Neural crest cell (in vitro differentiated cells): ENCODE results near the gene MPRIP. TPM values are rescaled to one million over a fixed set of nuclear protein-coding genes. Genes with fewer than 3 reads are reported as not detected.
A peak's percentile ranks its signal among the peaks of the same experiment; 100 is the strongest.
"Not testable (repeated sequence)": the region's sequence is repeated elsewhere in the genome, so short reads cannot be mapped to it uniquely, and the experiment has no call there.

ENCODE experiments used
- DNase-seq: peaks from one replicate; pipeline ENCODE4 v3.0.0; 2021; ENCODE audit warnings: low read depth, mixed read lengths, low spot score
- H3K27ac Mint-ChIP-seq: one replicate; pipeline ENCODE4 v1.8.0; 2021; ENCODE audit warnings: mild to moderate bottlenecking, mixed read lengths; ENCODE audit not compliant: unreplicated experiment
- H3K27me3 Mint-ChIP-seq: 2 replicates; pipeline ENCODE4 v1.8.0; 2021; ENCODE audit warnings: low read depth, mild to moderate bottlenecking, mixed read lengths
- H3K36me3 Mint-ChIP-seq: 2 replicates; pipeline ENCODE4 v1.8.0; 2021; ENCODE audit warnings: low read depth, mild to moderate bottlenecking, mixed read lengths
- H3K4me1 Mint-ChIP-seq: 2 replicates; pipeline ENCODE4 v1.8.0; 2021; ENCODE audit warnings: mixed read lengths
- H3K4me3 Mint-ChIP-seq: one replicate; pipeline ENCODE4 v1.8.0; 2021; ENCODE audit warnings: mild to moderate bottlenecking, mixed read lengths
- H3K9me3 Mint-ChIP-seq: 2 replicates; pipeline ENCODE4 v1.8.0; 2021; ENCODE audit warnings: mixed read lengths
- CTCF ChIP-seq: fragments of 200-600 bp; sonication (generic); conservative IDR thresholded peaks from 2 replicates; pipeline ENCODE4 v1.5.0; 2021; ENCODE audit warnings: antibody characterized with exemption, mild to moderate bottlenecking
- long read RNA-seq: library from polyadenylated mRNA; unstranded; transcript quantifications from one replicate; pipeline ENCODE4 v2.0.0, GENCODE V29; 2020
- total RNA-seq: library from RNA; stranded (reverse); gene quantifications from 2 replicates; pipeline ENCODE4 v1.2.1, GENCODE V29; 2021

The MPRIP gene
- total RNA-seq = 241 and 244 TPM in 2 replicates
- long read RNA-seq, partial matches to known transcripts = 9 of 16 reads
- long read RNA-seq, other reads (novel, unspliced or antisense) = 7 of 16 reads

- peak within 1 kb of the TSS; percentile 98 for H3K4me3 Mint-ChIP-seq
- peak within 1 kb of the TSS; percentile 96 for H3K27ac Mint-ChIP-seq
- H3K27me3 Mint-ChIP-seq = no peaks in the 10 kb centered on the region
- peaks cover 2% of the 10 kb centered on the region for H3K9me3 Mint-ChIP-seq
- peaks cover 9% of the 10 kb centered on the region for H3K36me3 Mint-ChIP-seq
- no peak for DNase-seq
- peaks cover 47% of the 10 kb centered on the region for H3K4me1 Mint-ChIP-seq
- TF ChIP-seq CTCF = no peak
Observed at GRCh38 chr17:17042384-17042736, at the start of gene MPRIP. Gene MPRIP (plus strand): TSS chr17:17042457. CDS start chr17:17042849, 392 bp downstream.

DNA sequence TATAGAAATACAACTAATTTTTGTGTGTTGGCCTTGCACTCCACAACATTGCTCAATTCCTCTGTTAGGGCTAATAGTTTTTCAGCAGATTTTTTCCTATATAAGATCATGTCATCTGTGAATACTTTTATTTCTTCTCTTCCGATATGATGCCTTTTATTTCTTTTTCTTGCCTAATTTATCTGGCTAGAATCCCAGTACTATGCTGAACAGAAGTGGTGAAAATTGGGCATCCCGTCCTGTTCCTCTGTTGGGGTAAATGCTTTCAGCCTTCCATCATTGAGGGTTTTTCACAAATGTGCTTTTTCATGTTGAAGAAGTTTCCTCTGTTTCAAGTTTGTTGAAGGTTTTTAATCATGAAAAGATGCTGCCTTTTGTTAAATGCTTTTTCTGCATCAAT lies 47.6 kb upstream of the MPRIP start:
- Mint-ChIP-seq H3K4me3 (no peak overlapping the region), H3K4me1 (no peaks in the 10 kb centered on the region), H3K27me3 (no peaks in the 10 kb centered on the region), H3K27ac (no peak overlapping the region), H3K36me3 (no peaks in the 10 kb centered on the region), H3K9me3 (no peaks in the 10 kb centered on the region)
- TF ChIP-seq CTCF = no peak
- DNase-seq = no peak

- H3K36me3 Mint-ChIP-seq = no peaks in the 10 kb centered on the region
- H3K27ac Mint-ChIP-seq = no peak overlapping the region
- no peaks in the 10 kb centered on the region for H3K9me3 Mint-ChIP-seq
- no peak overlapping the region for H3K4me3 Mint-ChIP-seq
- no peaks in the 10 kb centered on the region for H3K4me1 Mint-ChIP-seq
- no peak for TF ChIP-seq CTCF
- no peak for DNase-seq
- H3K27me3 Mint-ChIP-seq = no peaks in the 10 kb centered on the region
Observed at GRCh38 chr17:16995930-16996329, 46.3 kb upstream of the MPRIP start.

DNA sequence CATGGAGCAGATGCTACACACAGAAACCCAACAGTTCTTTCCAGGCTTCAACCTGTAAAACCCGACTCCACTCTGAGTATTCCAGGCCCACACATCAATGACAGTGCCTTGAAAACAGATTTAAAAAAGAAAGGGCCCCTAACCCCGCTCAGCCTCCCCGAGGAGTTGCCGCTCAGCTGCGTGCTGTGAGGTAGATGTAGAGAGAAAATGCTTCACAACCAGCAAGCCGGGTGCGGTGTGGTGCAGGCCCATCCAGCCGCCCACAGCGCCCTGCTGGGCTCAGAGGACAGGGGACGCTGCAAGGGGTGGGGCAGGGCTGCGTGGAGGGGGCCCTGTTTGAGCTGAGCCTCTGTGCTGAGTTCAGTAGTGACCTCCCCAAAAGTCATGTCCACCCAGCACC lies 45.5 kb upstream of the MPRIP start:
- H3K27me3 Mint-ChIP-seq, H3K4me1 Mint-ChIP-seq, H3K27ac Mint-ChIP-seq, H3K9me3 Mint-ChIP-seq, H3K4me3 Mint-ChIP-seq, DNase-seq, H3K36me3 Mint-ChIP-seq: not testable (repeated sequence)

GRCh38 chr17:16997514-16998429 lies 44.5 kb upstream of the MPRIP start:
- TF ChIP-seq CTCF = no peak
- Mint-ChIP-seq H3K9me3 (no peaks in the 10 kb centered on the region), H3K27me3 (no peaks in the 10 kb centered on the region), H3K36me3 (no peaks in the 10 kb centered on the region), H3K4me1 (no peaks in the 10 kb centered on the region), H3K27ac (no peak overlapping the region), H3K4me3 (no peak overlapping the region)
- DNase-seq = no peak

- no peak for TF ChIP-seq CTCF
- Mint-ChIP-seq H3K27me3 (no peaks in the 10 kb centered on the region), H3K27ac (no peak overlapping the region), H3K36me3 (no peaks in the 10 kb centered on the region), H3K4me3 (no peak overlapping the region), H3K9me3 (no peaks in the 10 kb centered on the region), H3K4me1 (no peaks in the 10 kb centered on the region)
- no peak for DNase-seq
Observed at GRCh38 chr17:16999931-17000625, 42.2 kb upstream of the MPRIP start.
